ENCODE results near the gene ZNF391. TPM values are rescaled to one million over a fixed set of nuclear protein-coding genes. Genes with fewer than 3 reads are reported as not detected.

The ZNF391 gene
- total RNA-seq, 2 donors from 2014 or later: 1.6 to 2.3 TPM

GRCh38 chr6:27383481-27383880, 5.1 kb upstream of the ZNF391 start:
- Histone ChIP-seq H3K27ac (no peak overlapping the region), H3K4me3 (no peak overlapping the region), H3K9me3 (peaks cover 3% of the 10 kb centered on the region), H3K4me1 (ENCODE audit: control insufficient read depth in 1 of 2, low read depth in 2 of 2) (peaks cover 4 to 6% of the 10 kb centered on the region in 2 donors), H3K27me3 (replicated peaks; ENCODE audit: insufficient read depth) (no peaks in the 10 kb centered on the region), H3K36me3 (no peaks in the 10 kb centered on the region)
- ATAC-seq (ENCODE audit: insufficient number of reproducible peaks, low FRiP score, low read depth) (no peak), DNase-seq (ENCODE audit: low spot score) (no peak)
- TF ChIP-seq CTCF (IDR thresholded peaks at IDR 0.05): no peak

- TF ChIP-seq CTCF (IDR thresholded peaks at IDR 0.05): no peak
- no peak overlapping the region for H3K4me3 ChIP-seq
These were observed 4.1 kb downstream of the ZNF391 start for GRCh38 chr6:27392623-27393022.

GRCh38 chr6:27394073-27394472, 5.5 kb downstream of the ZNF391 start:
- DNase-seq (ENCODE audit: low spot score) (no peak), ATAC-seq (ENCODE audit: insufficient number of reproducible peaks, low FRiP score, low read depth) (no peak)
- TF ChIP-seq CTCF (IDR thresholded peaks at IDR 0.05): no peak
- H3K36me3 ChIP-seq: no peaks in the 10 kb centered on the region
- no peak overlapping the region for H3K4me3 ChIP-seq
- H3K27me3 ChIP-seq (replicated peaks; ENCODE audit: insufficient read depth): no peaks in the 10 kb centered on the region
- peaks cover 0 to 9% of the 10 kb centered on the region in 2 donors for H3K4me1 ChIP-seq (ENCODE audit: control insufficient read depth in 1 of 2, low read depth in 2 of 2)
- no peaks in the 10 kb centered on the region for H3K9me3 ChIP-seq
- no peak overlapping the region for H3K27ac ChIP-seq

More at GRCh38 chr6:27392623-27393022, 4.1 kb downstream of the ZNF391 start:
- Histone ChIP-seq H3K27ac (no peak overlapping the region), H3K9me3 (no peaks in the 10 kb centered on the region), H3K4me1 (ENCODE audit: control insufficient read depth in 1 of 2, low read depth in 2 of 2) (peaks cover 4 to 16% of the 10 kb centered on the region in 2 donors), H3K27me3 (replicated peaks; ENCODE audit: insufficient read depth) (no peaks in the 10 kb centered on the region), H3K36me3 (no peaks in the 10 kb centered on the region)
- ATAC-seq (ENCODE audit: insufficient number of reproducible peaks, low FRiP score, low read depth) (no peak), DNase-seq (ENCODE audit: low spot score) (no peak)

GRCh38 chr6:27400877-27401642, 12.5 kb downstream of the ZNF391 start:
- no peak for DNase-seq (ENCODE audit: low spot score)
- Histone ChIP-seq H3K36me3 (peaks cover 13% of the 10 kb centered on the region), H3K4me1 (ENCODE audit: control insufficient read depth in 1 of 2, low read depth in 2 of 2) (no peaks in the 10 kb centered on the region), H3K27me3 (replicated peaks; ENCODE audit: insufficient read depth) (no peaks in the 10 kb centered on the region), H3K9me3 (peaks cover 31% of the 10 kb centered on the region), H3K27ac (no peak overlapping the region), H3K4me3 (no peak overlapping the region)
- no peak for ATAC-seq (ENCODE audit: insufficient number of reproducible peaks, low FRiP score, low read depth)
- TF ChIP-seq CTCF (IDR thresholded peaks at IDR 0.05): no peak

- no peak overlapping the region for H3K27ac ChIP-seq
- ATAC-seq (ENCODE audit: insufficient number of reproducible peaks, low FRiP score, low read depth) (no peak), DNase-seq (ENCODE audit: low spot score) (no peak)
- H3K9me3 ChIP-seq: peaks cover 16% of the 10 kb centered on the region
- no peak for TF ChIP-seq CTCF (IDR thresholded peaks at IDR 0.05)
- H3K4me1 ChIP-seq (ENCODE audit: control insufficient read depth in 1 of 2, low read depth in 2 of 2): no peaks in the 10 kb centered on the region
- H3K36me3 ChIP-seq: peaks cover 2% of the 10 kb centered on the region
- H3K4me3 ChIP-seq: no peak overlapping the region
- no peaks in the 10 kb centered on the region for H3K27me3 ChIP-seq (replicated peaks; ENCODE audit: insufficient read depth)
These were observed 17.5 kb downstream of the ZNF391 start for GRCh38 chr6:27406085-27406484.

Data from thoracic aorta (tissue), 2 donors.